Activated CD4-positive, alpha-beta T cell treated with anti-CD3 and anti-CD28 coated beads for 1 hour (primary cell): ENCODE measurements around the gene DNM2.
"Not testable (repeated sequence)": the region's sequence is repeated elsewhere in the genome, so short reads cannot be mapped to it uniquely, and the experiment has no call there.

Experiments used
- DNase-seq: peaks from one replicate; pipeline ENCODE4 v3.0.0-alpha.2; 2020

The DNM2 gene

DNA sequence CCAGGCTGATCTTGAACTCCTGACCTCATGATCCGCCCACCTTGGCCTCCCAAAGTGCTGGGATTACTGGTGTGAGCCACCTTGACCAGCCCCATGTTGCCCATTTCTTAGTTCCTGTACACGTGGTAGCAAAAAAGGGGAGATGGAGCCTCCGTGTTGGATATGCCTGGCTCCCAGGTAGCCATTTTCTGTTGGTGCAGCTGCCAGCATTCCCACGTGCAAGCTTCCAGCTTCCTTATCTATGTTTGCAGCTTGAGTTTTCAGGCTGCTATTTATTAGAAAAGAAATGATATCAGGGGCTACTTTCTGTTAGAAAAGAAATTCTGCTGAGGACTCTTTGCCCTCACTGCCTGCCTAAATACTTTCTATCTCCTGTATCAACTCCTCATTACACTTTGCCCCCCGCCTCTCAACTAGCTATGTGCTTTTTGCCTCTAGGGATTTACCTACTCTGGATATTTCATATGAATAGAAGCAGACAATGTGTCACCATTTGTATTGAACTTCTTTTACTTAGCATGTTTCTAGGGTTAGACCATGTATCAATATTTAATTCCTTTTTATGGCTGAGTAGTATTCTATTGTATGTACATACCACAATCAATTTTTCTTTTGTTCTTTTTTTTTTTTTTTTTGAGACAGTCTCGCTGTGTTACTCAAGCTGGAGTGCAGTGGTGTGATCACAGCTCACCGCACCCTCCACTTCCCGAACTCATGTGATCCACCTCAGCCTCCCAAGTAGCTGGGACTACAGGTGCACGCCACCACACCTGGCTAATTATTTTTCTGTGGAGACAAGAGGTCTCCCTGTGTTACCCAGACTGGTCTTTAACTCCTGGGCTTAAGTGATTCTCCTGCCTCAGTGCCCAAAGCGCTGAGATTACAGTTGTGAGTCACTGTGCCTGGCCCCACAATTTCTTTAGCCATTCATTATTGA lies 121.5 kb downstream of the DNM2 start:
- no peak for DNase-seq

DNA sequence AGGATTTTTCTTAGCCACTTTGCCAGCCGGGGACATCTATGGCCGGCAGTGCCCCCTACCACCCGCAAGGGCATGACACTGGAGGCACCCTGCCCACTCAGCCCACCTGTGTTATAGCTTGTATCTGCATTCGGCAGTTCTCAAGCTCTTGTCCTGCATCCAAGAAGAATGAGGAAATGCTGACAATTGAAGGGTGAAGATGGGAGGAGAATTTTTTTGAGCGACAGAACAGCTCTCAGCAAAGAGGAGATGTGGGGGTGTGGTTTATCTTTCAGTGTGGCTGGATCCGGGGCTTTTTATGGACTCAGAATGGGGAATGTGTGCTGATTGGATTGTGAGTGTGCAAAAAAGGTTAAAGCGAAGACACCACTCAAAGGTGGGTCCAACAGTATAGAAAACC lies 124.9 kb downstream of the DNM2 start:
- no peak for DNase-seq

DNA sequence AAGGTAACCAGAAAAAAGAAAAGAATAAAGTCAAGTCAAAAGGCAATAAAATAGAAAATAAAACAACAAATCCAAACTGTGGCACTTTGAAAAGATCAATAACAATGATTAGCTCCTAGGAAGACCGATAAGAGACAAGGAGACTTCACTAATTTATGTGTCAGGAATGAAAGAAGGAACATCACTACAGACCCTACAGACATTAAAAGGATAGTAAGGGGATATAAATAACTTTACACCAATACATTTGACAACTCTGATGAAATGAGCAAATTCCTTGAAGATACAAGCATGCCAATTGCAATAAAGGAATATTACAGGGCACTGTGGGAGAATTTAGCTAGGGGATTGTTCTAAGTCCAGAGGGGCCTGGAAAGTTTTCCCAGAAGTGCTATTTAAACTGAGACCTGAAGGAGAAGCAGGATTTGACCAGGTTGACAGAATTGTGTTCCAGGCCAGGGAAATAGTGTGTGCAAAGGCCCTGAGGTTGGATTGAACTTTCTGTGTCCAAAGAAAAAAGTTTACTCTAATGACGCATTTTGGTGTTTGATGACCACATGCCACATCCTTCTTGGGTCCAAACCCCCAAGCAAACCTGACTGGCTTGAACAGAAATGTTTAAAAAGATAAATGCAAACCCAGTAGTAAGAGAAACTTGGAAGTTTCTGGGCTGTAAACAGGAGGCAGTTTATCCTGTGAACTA lies 128.8 kb downstream of the DNM2 start:
- DNase-seq = no peak

DNA sequence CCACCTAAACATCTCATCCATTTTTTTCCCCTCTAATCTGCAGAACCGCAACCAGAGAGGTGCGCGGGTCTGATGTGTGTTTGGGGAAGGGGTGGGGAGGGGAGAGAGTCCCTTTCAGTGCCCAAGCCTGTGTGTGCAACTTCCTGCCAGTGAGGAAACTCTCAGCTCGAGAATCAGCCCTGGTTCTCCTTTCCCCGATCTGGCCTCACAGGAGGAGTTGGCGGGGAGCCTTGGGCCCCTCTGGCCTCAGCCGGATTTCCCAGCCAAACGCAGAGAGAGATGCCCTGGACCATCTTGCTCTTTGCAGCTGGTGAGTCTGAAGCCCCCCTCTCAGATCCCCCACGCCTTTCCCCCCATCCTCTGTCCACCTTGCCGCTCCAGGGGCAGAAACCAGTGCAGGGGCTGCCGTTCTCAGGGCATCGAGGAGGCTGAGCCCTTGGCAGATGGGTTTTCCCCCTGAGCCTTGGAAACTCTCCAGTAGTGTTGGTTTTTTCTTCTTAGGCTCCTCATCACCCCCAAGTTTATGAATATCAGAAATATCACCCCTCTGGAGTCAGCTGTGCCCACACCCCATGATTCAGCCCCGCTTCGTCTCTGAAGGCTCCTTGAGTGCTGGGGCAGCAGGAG lies 130.5 kb downstream of the DNM2 start, which contains the start of gene C19orf38:
Gene C19orf38, plus strand, starts transcription at position 186 of the 627 bp plus-strand sequence. Its CDS starts 94 bp downstream, at position 280.
- DNase-seq = no peak

DNA sequence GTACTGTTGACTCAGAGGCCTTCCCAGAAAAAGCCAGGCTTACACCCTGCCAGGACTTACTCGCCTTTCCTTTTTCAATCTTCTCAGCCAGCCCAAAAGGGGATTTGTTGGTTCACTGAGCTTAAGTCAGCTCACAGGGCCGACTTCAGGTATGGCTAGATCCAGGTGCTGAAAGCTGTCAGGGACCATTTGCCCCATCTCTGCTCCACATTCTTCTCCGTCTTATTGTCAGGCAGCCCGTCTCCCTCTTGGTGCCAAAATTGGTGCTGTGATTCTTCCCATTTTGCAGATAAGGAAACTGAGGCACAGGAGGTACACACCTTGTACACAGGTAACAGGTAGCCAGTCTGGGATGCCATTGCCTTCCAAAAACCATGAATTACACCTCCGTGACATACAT lies 132.8 kb downstream of the DNM2 start:
- DNase-seq = no peak

DNA sequence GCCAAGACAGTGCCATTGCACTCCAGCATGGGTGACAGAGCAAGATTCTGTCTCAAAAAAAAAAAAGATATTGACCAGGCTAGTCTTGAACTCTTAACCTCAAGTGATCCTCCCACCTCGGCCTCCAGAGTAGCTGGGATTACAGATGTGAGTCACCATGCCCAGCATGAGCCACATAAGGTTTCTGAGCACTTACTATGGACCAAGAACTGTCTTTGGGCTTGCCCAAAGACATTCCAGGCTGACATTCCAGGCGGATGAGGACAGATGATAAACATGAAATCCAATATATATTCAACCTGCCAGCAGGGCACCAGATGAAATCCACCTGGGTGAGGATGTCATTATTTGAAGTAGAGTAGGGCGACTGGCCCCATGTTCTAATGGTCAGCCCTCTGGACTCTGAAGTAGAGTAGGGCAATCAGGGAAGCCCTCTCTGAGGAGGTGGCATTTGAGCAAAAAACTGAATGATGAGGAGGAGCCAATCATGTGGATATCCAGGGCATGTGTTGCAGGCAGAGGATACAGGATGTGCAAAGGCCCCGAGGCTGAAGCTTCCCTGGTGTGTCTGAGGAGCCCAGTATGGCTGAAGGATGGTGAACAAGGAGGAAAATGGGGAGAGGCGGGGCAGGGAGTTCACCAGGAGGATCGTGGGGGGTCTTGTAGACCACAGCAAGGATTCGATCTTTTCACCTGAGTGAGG lies 134.4 kb downstream of the DNM2 start:
- DNase-seq = no peak

DNA sequence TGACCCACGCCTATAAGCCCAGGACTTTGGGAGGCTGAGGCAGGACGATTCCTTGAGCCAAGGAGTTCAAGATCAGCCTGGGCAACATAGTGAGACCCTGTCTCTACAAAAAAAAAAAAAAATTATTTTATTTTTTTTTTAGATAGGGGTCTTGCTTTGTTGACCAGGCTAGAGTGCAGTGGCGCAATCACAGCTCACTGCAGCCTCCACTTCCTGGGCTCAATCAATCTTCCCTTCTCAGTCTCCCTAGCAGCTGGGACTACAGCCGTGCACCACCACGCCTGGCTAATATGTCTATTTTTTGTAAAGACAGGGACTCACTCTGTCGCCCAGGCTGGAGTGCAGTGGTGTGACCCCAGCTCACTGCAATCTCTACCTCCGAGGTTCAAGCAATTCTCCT lies 135.1 kb downstream of the DNM2 start:
- no peak for DNase-seq

DNA sequence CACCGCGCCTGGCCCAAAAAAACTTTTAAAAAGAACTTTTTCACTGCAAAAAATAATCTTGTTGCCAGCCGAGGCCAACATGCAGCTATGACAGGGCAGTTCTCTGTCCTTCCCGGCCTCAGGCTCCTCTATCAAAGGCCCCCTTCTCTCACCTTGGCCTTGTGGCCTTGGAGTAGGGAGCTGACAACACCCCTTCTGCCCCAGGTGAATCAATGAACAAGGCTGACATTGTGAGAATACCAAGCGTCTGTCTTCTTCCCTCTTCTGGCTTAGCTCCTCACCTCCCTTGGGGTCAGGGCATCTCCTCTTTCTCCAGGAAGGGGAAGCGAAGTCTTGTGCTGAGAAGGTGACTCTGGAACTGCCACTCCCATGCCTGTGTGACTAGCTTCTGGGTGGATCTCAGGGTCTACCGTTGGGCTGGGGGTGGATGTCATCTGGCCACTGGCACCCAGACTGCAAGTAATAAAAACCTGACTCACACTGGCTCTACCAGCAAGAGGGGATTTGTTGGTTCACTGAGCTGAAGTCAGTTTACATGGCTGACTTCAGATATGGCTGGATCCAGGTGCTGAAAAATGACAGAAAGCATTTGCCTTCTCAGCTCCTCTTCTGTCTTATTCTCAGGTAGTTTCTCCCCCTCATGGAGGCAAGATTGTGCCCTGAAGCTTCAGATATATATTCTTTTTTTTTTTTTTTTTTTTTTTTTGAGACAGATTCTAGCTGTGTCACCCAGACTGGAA lies 136.6 kb downstream of the DNM2 start:
- no peak for DNase-seq

DNA sequence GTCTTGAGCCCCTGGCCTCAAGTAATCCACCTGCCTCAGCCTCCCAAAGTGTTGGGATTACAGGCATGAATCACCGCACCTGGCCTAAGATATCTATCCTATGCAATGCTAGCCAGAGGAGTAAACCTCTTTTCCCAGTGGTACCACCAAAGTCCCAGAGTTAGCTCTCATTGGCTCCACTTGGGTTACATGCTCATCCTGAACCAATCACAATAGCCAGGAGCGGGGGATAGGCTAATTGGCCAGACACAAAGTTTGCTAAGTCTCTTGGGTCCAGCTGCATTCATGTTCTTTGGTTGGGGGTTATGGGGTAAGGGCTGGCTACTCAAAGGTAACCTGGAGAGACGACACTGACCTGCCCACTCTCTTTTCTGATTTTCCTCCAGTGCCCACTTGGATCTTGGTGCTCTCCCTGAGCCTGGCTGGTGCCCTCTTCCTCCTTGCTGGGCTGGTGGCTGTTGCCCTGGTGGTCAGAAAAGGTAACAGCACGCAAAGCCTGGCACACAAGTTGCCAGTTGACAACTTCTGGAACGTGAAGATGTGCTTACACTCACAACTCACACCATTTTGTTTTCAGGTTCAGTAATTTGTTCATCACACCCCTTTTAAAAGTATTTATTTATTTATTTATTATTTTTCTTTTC lies 138.1 kb downstream of the DNM2 start:
- DNase-seq = no peak

DNA sequence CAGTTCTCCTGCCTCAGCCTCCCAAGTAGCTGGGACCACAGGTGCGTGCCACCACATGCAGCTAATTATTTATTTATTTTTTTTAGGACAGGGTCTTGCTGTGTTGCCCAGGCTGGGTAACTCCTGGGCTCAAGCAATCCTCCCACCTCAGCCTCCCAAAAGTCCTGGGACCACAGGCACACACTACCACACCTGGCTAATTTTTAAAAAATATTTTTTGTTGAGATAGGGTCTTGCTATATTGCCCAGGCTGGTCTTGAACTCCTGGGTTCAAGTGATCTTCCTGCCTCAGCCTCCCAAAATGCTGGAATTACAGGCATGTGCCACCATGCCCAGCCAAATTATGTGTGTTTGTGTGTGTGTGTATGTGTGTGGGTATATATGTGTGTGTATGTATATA lies 139.0 kb downstream of the DNM2 start:
- DNase-seq = not testable (repeated sequence)

DNA sequence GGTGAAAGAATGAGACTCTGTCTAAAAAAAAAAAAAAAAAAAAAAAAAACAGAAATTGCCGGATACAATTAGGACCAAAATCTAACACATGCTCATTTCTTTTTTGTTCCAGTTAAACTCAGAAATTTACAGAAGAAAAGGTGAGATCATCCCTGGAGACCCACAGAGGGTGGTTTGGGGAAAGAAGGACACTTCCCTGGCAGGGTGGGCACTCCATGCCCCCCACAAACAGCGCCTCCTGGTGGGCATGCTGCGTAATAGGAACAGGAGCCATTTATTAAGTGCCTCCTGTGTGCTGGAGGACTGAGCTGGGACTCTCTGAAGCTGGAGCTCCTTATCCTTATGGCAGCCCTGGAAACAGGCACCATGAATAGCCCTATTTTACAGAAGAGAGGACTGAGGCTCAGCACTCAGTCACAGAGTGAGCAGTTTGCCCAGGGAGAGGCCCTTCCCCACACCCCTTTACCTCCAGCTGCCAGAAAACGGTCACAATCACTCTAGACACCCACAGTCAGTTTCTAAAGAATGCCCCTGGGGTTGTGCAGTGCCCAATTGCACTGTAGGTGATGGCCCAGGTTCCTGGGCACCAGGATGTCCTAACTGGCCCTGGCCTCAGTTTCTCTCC lies 140.4 kb downstream of the DNM2 start:
- no peak for DNase-seq

DNA sequence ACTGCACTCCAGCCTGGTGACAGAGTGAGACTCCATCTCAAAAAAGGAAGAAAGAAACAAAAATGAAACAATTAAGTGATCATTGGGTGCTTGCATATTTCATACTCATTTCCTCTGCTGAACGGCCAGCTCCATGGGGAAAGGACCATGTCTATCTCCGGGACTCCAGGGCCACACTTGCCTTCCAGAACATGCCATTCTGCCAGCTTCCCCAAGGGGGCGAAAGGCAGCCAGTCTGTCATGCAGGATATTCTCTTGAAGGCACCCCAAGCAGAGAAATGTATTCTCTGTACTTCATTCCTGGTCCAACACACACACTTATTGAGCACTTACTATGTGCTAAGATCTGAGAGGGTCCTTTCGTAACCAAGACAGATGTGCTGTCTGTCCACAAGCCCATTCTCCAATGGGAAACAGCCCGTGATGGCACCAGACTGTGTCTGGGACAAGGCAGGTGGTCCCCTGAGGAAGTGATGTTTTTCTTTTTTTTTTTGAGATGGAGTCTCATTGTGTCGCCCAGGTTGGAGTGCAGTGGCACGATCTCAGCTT lies 143.3 kb downstream of the DNM2 start:
- no peak for DNase-seq

DNA sequence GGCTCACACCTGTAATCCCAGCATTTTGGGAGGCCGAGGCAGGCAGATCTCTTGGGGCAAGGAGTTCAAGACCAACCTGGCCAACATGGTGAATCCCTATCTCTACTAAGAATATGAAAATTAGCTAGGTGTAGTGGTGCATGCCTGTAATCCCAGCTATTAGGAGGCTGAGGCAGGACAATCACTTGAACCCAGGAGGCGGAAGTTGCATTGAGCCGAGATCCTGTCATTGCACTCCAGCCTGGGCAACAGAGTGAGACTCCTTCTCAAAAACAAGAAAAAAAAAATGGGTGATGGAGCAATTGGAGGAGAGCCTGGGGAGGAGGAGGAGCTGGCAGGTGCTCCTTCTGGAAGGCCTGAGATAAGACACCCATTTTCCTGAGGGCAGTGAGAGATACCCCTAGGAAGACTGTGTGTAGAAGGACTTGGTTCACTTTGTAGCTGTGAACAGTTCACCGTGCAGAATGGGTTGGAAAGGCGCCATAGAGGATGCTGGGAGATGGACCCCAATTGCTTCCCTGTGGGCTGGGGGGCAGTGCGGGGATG lies 144.8 kb downstream of the DNM2 start:
- no peak for DNase-seq

DNA sequence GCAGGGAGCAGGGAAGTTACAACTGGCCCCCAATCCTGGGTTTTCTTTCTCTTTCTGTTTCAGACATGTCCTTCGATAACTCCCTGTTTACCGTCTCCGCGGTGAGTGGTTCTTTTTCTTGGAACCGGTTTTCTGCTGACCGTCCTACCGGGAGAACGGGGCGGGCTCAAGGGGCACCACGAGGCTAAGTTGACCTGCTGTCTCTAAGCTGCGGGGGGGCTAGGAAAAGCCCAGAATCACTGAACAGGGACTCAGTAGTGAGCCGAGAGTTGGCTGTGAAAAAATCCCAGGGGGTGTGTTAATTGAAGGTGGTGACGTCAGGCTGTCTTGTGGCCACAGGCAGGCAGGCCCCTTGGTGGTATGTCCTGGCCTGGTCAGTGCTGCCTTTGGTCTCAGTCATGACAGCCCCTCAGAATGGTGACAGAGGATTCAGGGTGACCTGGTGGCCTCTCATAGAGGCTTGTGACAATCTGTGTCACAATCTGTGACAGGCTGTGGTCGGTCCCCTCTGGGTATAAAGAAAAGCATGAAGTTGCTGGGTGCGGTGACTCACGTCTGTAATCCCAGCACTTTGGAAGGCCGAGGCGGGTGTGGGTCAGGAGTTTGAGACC lies 145.3 kb downstream of the DNM2 start:
- DNase-seq = no peak

DNA sequence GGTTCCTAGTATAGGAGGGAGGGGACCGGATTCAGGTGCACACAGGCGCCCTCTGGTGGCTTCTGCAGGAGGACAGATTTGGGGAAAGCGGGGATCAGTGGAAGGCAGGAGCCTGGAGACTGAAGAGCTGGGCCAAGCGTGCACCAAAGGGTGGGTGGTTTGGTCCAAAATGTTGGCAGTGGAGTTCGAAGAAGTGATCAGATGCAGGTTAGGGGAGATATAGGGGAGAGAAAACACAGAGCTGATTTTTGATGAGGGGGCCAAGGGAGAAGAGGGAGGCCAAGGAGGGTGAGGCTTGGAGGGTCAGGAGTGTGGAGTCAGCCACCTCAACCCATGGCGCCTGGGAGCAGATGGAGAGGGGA lies 146.6 kb downstream of the DNM2 start:
- DNase-seq = peak; percentile 65

DNA sequence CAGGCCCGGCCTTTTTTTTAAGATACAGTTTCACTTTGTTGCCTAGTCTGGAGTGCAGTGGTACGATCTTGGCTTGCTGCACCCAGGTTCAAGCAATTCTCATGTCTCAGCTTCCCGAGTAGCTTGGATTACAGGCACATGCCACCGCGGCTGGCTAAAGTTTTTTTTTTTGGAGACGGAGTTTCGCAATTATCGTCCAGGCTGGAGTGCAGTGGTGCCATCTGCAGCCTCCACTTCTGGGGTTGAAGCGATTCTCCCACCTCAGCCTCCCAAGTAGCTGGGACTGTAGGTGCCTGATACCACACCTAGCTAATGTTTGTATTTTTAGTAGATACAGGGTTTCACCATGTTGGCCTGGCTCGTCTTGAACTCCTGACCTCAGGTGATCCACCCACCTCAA lies 148.6 kb downstream of the DNM2 start:
- DNase-seq = no peak

DNA sequence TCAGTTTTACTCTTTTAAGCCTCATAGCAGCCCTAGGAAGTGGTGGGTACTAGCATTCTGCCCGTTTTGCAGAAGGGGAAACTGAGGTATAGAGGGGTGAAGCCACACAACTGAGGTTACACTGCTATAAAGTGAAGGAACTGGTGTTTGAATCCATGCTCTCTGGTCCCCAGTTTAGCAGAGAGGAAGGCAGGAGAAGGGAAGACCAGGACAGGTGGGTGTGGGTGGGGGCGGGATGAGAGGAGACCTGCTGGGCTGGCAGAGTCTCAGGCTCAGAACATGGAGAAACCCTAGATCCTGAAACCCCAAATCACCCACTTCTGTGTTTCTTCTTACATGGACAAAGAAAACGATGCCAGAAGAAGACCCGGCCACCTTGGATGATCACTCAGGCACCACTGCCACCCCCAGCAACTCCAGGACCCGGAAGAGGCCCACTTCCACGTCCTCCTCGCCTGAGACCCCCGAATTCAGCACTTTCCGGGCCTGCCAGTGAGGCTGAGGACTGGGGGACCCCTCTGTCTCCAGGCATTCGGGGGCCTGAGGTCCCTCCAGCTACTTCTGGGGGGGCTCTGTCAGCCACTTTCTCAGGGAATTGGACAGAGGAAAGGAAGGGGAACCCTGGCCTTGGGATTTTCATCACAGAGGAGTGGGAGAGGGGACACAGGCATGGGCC lies 151.1 kb downstream of the DNM2 start:
- no peak for DNase-seq

DNA sequence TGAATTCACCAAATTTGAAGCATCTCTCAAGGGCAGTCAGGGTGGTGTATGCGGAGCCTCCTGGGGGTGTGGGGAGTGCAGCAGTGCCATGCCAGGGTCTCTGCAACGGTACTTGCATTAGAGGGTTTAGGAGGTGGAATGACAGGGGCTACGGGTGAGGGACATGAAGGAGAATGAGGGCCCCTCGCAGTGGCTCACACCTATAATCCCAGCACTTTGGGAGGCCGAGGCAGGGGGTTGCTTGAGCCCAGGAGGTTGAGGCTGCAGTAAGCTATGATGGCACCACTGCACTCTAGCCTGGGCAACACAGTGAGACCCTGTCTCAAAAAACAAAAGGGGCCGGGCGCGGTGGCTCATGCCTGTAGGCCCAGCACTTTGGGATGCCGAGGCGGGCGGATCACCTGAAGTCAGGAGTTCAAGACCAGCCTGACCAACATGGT lies 152.0 kb downstream of the DNM2 start:
- not testable (repeated sequence) for DNase-seq

DNA sequence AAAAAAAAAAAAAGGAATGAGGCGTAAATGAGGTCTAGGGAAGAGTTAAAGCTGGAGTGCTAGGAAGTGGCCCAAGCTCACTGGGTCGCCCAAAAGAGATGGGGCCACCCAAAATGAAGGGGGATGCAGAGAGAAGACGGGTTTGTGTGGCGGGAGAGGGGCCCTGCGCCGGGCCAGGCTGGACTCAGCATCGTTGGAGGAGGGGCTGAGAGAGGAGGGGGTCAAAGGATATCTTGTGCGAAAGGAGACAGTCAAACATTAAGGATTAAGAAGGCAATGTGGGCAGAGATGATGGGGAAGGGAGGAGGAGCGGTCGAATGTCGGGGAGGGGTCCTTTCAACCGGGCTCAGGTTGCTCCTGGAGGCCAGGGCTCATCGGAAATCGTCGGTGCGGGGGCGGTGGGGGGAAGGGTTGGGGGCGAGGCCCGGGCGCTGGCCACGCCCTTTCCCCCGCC lies 152.6 kb downstream of the DNM2 start:
- no peak for DNase-seq
